SK-N-SH (cell line): ENCODE results near the gene MAP1LC3C. TPM values are rescaled to one million over a fixed set of nuclear protein-coding genes. Genes with fewer than 3 reads are reported as not detected.

Source experiments
- CTCF ChIA-PET: fragments of 300-600, 350-600 bp; formaldehyde crosslinking; extraction: SDS; loops from one replicate; lab custom pipeline; 2021; lab: Yijun Ruan, JAX
- POLR2A ChIA-PET: fragments of 350-600 bp; sonication (Branson Sonifier 250); formaldehyde crosslinking; extraction: SDS; loops from one replicate; lab custom pipeline; 2020; ENCODE audit warnings: antibody characterized with exemption, inconsistent platforms; lab: Yijun Ruan, JAX
- DNase-seq: peaks from one replicate; pipeline ENCODE4 v3.0.0; 2012
- H2AFZ ChIP-seq: fragments of 200-600 bp; sonication (generic); 2 replicates; pipeline ENCODE4 v1.8.1; 2016; ENCODE audit warnings: antibody characterized with exemption, mild to moderate bottlenecking, low read depth
- H3F3A ChIP-seq: fragments of 200-600 bp; sonication (generic); replicated peaks from 2 replicates; pipeline ENCODE3; 2016; ENCODE audit warnings: antibody characterized with exemption, mild to moderate bottlenecking; ENCODE audit not compliant: insufficient read depth
- H3K27ac ChIP-seq, 2 experiments: fragments of 200-500 bp in 1 of 2; fragments of 200-600 bp in 1 of 2; sonication (Bioruptor generic) in 1 of 2; sonication (generic), shearing (Covaris generic) in 1 of 2; 2 replicates each; pipeline versions ENCODE4 v1.5.1 to v1.6.1; 2014 to 2016; ENCODE audit warnings: low read depth in 2 of 2, inconsistent platforms in 1 of 2, low read length in 1 of 2, mild to moderate bottlenecking in 1 of 2, mixed read lengths in 1 of 2
- H3K27me3 ChIP-seq: fragments of 200-600 bp; sonication (generic), shearing (Covaris generic); 2 replicates; pipeline ENCODE4 v1.6.1; 2016; ENCODE audit warnings: mixed run types; ENCODE audit not compliant: insufficient read depth
- H3K36me3 ChIP-seq, 2 experiments: fragments of 200-500 bp in 1 of 2; fragments of 200-600 bp in 1 of 2; sonication (Bioruptor generic) in 1 of 2; sonication (generic) in 1 of 2; replicated peaks in 1 of 2; 2 replicates each; pipeline versions ENCODE3 to v1.5.1; 2014 to 2016; ENCODE audit warnings: low read length in 1 of 2, mild to moderate bottlenecking in 1 of 2; ENCODE audit not compliant: insufficient read depth in 2 of 2, control insufficient read depth in 1 of 2
- H3K4me1 ChIP-seq, 2 experiments: fragments of 200-500 bp in 1 of 2; fragments of 200-600 bp in 1 of 2; sonication (Bioruptor generic) in 1 of 2; sonication (generic), shearing (Covaris generic) in 1 of 2; 2 replicates each; pipeline versions ENCODE4 v1.5.1 to v1.6.1; 2014 to 2016; ENCODE audit warnings: low read depth in 1 of 2, low read length in 1 of 2, mixed run types in 1 of 2; ENCODE audit not compliant: insufficient read depth in 2 of 2, control insufficient read depth in 1 of 2
- H3K4me2 ChIP-seq: fragments of 200-600 bp; sonication (generic), shearing (Covaris generic); 2 replicates; pipeline ENCODE4 v1.6.1; 2017; ENCODE audit warnings: mixed run types
- H3K4me3 ChIP-seq, 2 experiments: fragments of 200-500 bp in 1 of 2; fragments of 200-600 bp in 1 of 2; sonication (Bioruptor generic) in 1 of 2; sonication (generic), shearing (Covaris generic) in 1 of 2; 2 replicates each; pipeline versions ENCODE4 v1.5.1 to v1.8.1; 2014 to 2016; ENCODE audit warnings: low read depth in 2 of 2, inconsistent platforms in 1 of 2, low read length in 1 of 2, mild to moderate bottlenecking in 1 of 2, mixed read lengths in 1 of 2, moderate library complexity in 1 of 2
- H3K79me2 ChIP-seq: fragments of 200-600 bp; sonication (generic); 2 replicates; pipeline ENCODE4 v1.8.1; 2017; ENCODE audit warnings: mild to moderate bottlenecking; ENCODE audit not compliant: insufficient read depth
- H3K9ac ChIP-seq: fragments of 200-600 bp; sonication (generic); 2 replicates; pipeline ENCODE4 v1.6.1; 2017; ENCODE audit warnings: mixed run types
- H3K9me2 ChIP-seq: fragments of 200-600 bp; sonication (generic); 2 replicates; pipeline ENCODE4 v1.6.1; 2017; ENCODE audit warnings: mixed run types
- H3K9me3 ChIP-seq: fragments of 200-600 bp; sonication (generic); 2 replicates; pipeline ENCODE4 v1.6.1; 2017; ENCODE audit warnings: mixed run types, mild to moderate bottlenecking, moderate library complexity
- H4K20me1 ChIP-seq: fragments of 200-600 bp; sonication (generic); 2 replicates; pipeline ENCODE4 v1.6.1; 2017; ENCODE audit warnings: mild to moderate bottlenecking, mixed run types; ENCODE audit not compliant: insufficient read depth
- CHD2 ChIP-seq: fragments of 150-350 bp; IDR thresholded peaks from 2 replicates; pipeline ENCODE4 v1.6.1; 2018; ENCODE audit warnings: low read length; ENCODE audit not compliant: partially characterized antibody
- CTCF ChIP-seq: fragments of 200-600 bp; sonication (generic); IDR thresholded peaks from 2 replicates; pipeline ENCODE4 v1.6.1; 2017; ENCODE audit warnings: antibody characterized with exemption, mild to moderate bottlenecking, moderate library complexity
- ELF1 ChIP-seq: IDR thresholded peaks from 2 replicates; pipeline ENCODE4 v1.4.0; 2012
- FOSL2 ChIP-seq: IDR thresholded peaks from 2 replicates; pipeline ENCODE4 v1.4.0; 2012; ENCODE audit warnings: low read depth, mild to moderate bottlenecking, moderate library complexity, borderline replicate concordance
- FOXJ3 ChIP-seq: sonication (generic); formaldehyde crosslinking; IDR thresholded peaks from 2 replicates; pipeline ENCODE4 v1.5.1; 2020; ENCODE audit warnings: mild to moderate bottlenecking, missing genetic modification reagents
- FOXM1 ChIP-seq: IDR thresholded peaks from 2 replicates; pipeline ENCODE4 v1.4.0; 2012; ENCODE audit warnings: low read depth, mild to moderate bottlenecking
- GABPA ChIP-seq: IDR thresholded peaks from 2 replicates; pipeline ENCODE4 v1.4.0; 2012; ENCODE audit warnings: low read depth, mild to moderate bottlenecking
- IRF3 ChIP-seq: fragments of 150-350 bp; IDR thresholded peaks from 2 replicates; pipeline ENCODE4 v1.6.1; 2016; ENCODE audit warnings: mild to moderate bottlenecking, low read depth, low read length
- MAX ChIP-seq: IDR thresholded peaks from 2 replicates; pipeline ENCODE4 v1.4.0; 2012; ENCODE audit warnings: low read depth
- MEF2A ChIP-seq: IDR thresholded peaks from 2 replicates; pipeline ENCODE4 v1.4.0; 2012; ENCODE audit warnings: low read depth, borderline replicate concordance
- MXI1 ChIP-seq: IDR thresholded peaks from 2 replicates; pipeline ENCODE4 v1.6.1; 2012; ENCODE audit warnings: mild to moderate bottlenecking, low read depth, low read length, improper control_type of control experiment
- SIN3A ChIP-seq: IDR thresholded peaks from 2 replicates; pipeline ENCODE4 v1.6.1; 2012; ENCODE audit warnings: low read depth, mild to moderate bottlenecking, low read length, moderate library complexity, borderline replicate concordance
- TAF1 ChIP-seq: IDR thresholded peaks from 2 replicates; pipeline ENCODE4 v1.6.1; 2012; ENCODE audit warnings: low read depth, mild to moderate bottlenecking, low read length, moderate library complexity, borderline replicate concordance
- TEAD4 ChIP-seq: IDR thresholded peaks from 2 replicates; pipeline ENCODE4 v1.4.0; 2012; ENCODE audit warnings: mild to moderate bottlenecking, borderline replicate concordance; ENCODE audit not compliant: insufficient read depth
- USF1 ChIP-seq: IDR thresholded peaks from 2 replicates; pipeline ENCODE4 v1.4.0; 2012; ENCODE audit warnings: low read depth, borderline replicate concordance
- USF2 ChIP-seq: fragments of 150-350 bp; IDR thresholded peaks from 2 replicates; pipeline ENCODE4 v1.6.1; 2017; ENCODE audit warnings: antibody characterized with exemption, low read length, low read depth, borderline replicate concordance
- YY1 ChIP-seq: IDR thresholded peaks from 2 replicates; pipeline ENCODE4 v1.4.0; 2012; ENCODE audit warnings: low read depth, mild to moderate bottlenecking
- WGBS: methylation state at CpG from one replicate; pipeline ENCODE4 v1.1.6; 2017; ENCODE audit warnings: low lambda C conversion rate; 5-methylcytosine and 5-hydroxymethylcytosine counted together
- polyA plus RNA-seq, 3 experiments: library from polyadenylated mRNA; depleted of rRNA; stranded (reverse); fragments of >200 nt; gene quantifications; 2 replicates each; pipeline ENCODE4 v1.2.3, GENCODE V29; 2012

MAP1LC3C gene
- polyA plus RNA-seq, 1 of the 3 experiments (the other 2 are of a cell fraction) = 0.20 TPM

GRCh38 chr1:242030071-242030470 is 31.2 kb upstream of the MAP1LC3C start:
- no peaks in the 10 kb centered on the region for H3K9me2 ChIP-seq
- H3K4me3 ChIP-seq = no peak overlapping the region
- POLR2A ChIA-PET = no interaction called here
- CTCF ChIA-PET = no interaction called here
- no peak for DNase-seq
- no peak overlapping the region for H3K27ac ChIP-seq
- H2AFZ ChIP-seq = no peak overlapping the region
- H3K4me1 ChIP-seq = no peaks in the 10 kb centered on the region
- no peaks in the 10 kb centered on the region for H4K20me1 ChIP-seq
- H3K27me3 ChIP-seq = no peaks in the 10 kb centered on the region
- 60% methylated on average over 1 of the region's 1 CpG for WGBS
- H3K36me3 ChIP-seq = no peaks in the 10 kb centered on the region
- TF ChIP-seq USF2 (no peak), YY1 (no peak), CHD2 (no peak), TEAD4 (no peak), MAX (no peak)
- H3K9ac ChIP-seq = no peak overlapping the region
- no peaks in the 10 kb centered on the region for H3K9me3 ChIP-seq
- no peaks in the 10 kb centered on the region for H3K79me2 ChIP-seq
- H3K4me2 ChIP-seq = no peak overlapping the region
- H3F3A ChIP-seq = no peaks in the 10 kb centered on the region

GRCh38 chr1:242025681-242026080 is 26.8 kb upstream of the MAP1LC3C start:
- 75% methylated on average over 12 of the region's 13 CpGs for WGBS
- Histone ChIP-seq H3K4me3 (no peak overlapping the region), H3K27ac (no peak overlapping the region), H3K4me2 (no peak overlapping the region), H3K36me3 (no peaks in the 10 kb centered on the region), H2AFZ (no peak overlapping the region), H3K4me1 (no peaks in the 10 kb centered on the region), H3K27me3 (no peaks in the 10 kb centered on the region), H4K20me1 (no peaks in the 10 kb centered on the region), H3K9me3 (no peaks in the 10 kb centered on the region), H3K79me2 (no peaks in the 10 kb centered on the region), H3K9me2 (no peaks in the 10 kb centered on the region), H3F3A (no peaks in the 10 kb centered on the region), H3K9ac (no peak overlapping the region)
- CTCF ChIA-PET = no interaction called here
- POLR2A ChIA-PET = no interaction called here
- no peak for TF ChIP-seq MEF2A
- no peak for DNase-seq

- POLR2A ChIA-PET = no interaction called here
- TF ChIP-seq MXI1 (no peak), TAF1 (no peak), IRF3 (no peak), CTCF (no peak), FOXJ3 (CRISPR knock-in tag) (no peak), FOSL2 (no peak), FOXM1 (no peak), ELF1 (no peak), USF1 (no peak), TEAD4 (no peak), USF2 (no peak), GABPA (no peak), SIN3A (no peak)
Measured at GRCh38 chr1:242023805-242024204, 24.9 kb upstream of the MAP1LC3C start.

More at GRCh38 chr1:242023805-242024204, 24.9 kb upstream of the MAP1LC3C start:
- no peak overlapping the region for H3K4me3 ChIP-seq
- H3K9me3 ChIP-seq = no peaks in the 10 kb centered on the region
- no peaks in the 10 kb centered on the region for H3K9me2 ChIP-seq
- no peak overlapping the region for H3K27ac ChIP-seq
- no peaks in the 10 kb centered on the region for H3K36me3 ChIP-seq
- H3K27me3 ChIP-seq = no peaks in the 10 kb centered on the region
- H3K9ac ChIP-seq = no peak overlapping the region
- WGBS = 46% methylated on average over 6 of the region's 6 CpGs
- CTCF ChIA-PET = interaction anchor here (5.1 kb wide), 1 partner anchor 128 kb away, joined by 36 read pairs; no protein-coding TSS in a partner anchor
- no peaks in the 10 kb centered on the region for H4K20me1 ChIP-seq
- no peaks in the 10 kb centered on the region for H3F3A ChIP-seq
- H3K4me1 ChIP-seq = no peaks in the 10 kb centered on the region
- DNase-seq = no peak
- no peaks in the 10 kb centered on the region for H3K79me2 ChIP-seq
- H3K4me2 ChIP-seq = no peak overlapping the region
- no peak overlapping the region for H2AFZ ChIP-seq
